HepG2 (cell line): ENCODE results near the gene CCDC6.

ENCODE experiments used
- ATF2 ChIP-seq: sonication (generic); formaldehyde crosslinking; IDR thresholded peaks from 2 replicates; pipeline ENCODE4 v1.4.0; 2020; ENCODE audit warnings: missing genetic modification reagents
- CTCF ChIP-seq: sonication (generic); formaldehyde crosslinking; IDR thresholded peaks from 2 replicates; pipeline ENCODE4 v1.5.0; 2020; ENCODE audit warnings: mild to moderate bottlenecking, missing genetic modification reagents, moderate library complexity
- FOSL1 ChIP-seq: sonication (generic); formaldehyde crosslinking; IDR thresholded peaks from 2 replicates; pipeline ENCODE4 v1.9.0; 2021; ENCODE audit warnings: missing genetic modification reagents, borderline replicate concordance
- HIVEP1 ChIP-seq: sonication (generic); formaldehyde crosslinking; IDR thresholded peaks from 2 replicates; pipeline ENCODE4 v1.4.0; 2020; ENCODE audit warnings: mild to moderate bottlenecking, missing genetic modification reagents
- NFATC3 ChIP-seq: sonication (generic); formaldehyde crosslinking; IDR thresholded peaks from 2 replicates; pipeline ENCODE4 v1.5.1; 2020; ENCODE audit warnings: mild to moderate bottlenecking, missing genetic modification reagents
- PREB ChIP-seq: sonication (generic); formaldehyde crosslinking; IDR thresholded peaks from 2 replicates; pipeline ENCODE4 v1.4.0; 2020; ENCODE audit warnings: missing genetic modification reagents
- YY1 ChIP-seq: IDR thresholded peaks from 2 replicates; pipeline ENCODE4 v1.6.1; 2011; ENCODE audit warnings: low read length, low read depth, moderate library complexity, mild to moderate bottlenecking; ENCODE audit not compliant: insufficient read depth, insufficient replicate concordance
- ZNF670 ChIP-seq: sonication (generic); formaldehyde crosslinking; IDR thresholded peaks from 2 replicates; pipeline ENCODE4 v1.8.0; 2022; ENCODE audit warnings: mild to moderate bottlenecking, missing genetic modification reagents, borderline replicate concordance

GRCh38 chr10:59880971-59881510 is 25.3 kb downstream of the CCDC6 start:
- TF ChIP-seq FOSL1 (CRISPR knock-in tag) = no peak
- no peak for TF ChIP-seq HIVEP1 (CRISPR knock-in tag)
- no peak for TF ChIP-seq YY1
- TF ChIP-seq CTCF (CRISPR knock-in tag) = no peak
- no peak for TF ChIP-seq PREB
- no peak for TF ChIP-seq ATF2 (CRISPR knock-in tag)
- no peak for TF ChIP-seq NFATC3
- no peak for TF ChIP-seq ZNF670
